Measurements from ENCODE around the gene XCL1.
"Not testable (repeated sequence)": the region's sequence is repeated elsewhere in the genome, so short reads cannot be mapped to it uniquely, and the experiment has no call there.

XCL1 gene

DNA sequence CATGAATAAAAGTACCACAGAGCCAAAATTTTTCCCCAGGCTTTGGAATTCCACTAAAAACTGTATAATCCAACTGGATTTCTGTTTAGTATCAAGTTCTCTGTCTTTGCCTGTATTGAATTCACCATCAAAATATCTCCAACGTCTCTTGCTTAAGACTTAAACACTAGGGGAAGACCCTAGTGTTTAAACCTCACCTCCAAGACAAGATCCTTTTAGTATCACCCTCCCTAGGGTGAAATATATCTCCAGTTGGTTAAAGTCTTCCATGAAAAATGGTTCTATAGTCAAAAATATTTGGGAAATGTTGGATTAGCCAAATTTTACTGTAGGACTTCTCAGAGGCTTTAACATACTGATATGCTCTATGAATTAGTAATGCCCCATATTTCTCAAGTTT, 8.1 kb upstream of the XCL1 start:
- no peak for DNase-seq

DNA sequence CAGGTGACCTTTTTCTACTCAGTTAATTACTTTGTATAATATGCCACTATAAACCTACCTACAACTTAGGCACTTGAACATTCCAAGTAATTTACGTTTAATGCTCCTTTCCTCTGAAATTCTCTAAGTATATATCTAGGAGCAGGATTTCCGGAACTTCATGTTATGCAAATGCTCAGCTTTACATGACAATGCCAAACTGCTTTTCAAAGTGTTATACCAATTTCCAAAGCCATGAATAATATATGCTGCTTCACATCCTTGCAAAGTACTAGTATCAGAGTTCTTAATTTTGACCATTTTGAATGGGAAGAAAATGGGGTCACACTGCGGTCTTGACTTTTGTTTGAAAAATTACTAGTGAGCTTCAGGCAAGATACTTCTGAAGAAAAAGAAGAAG, 5.8 kb upstream of the XCL1 start:
- no peak for DNase-seq

- no peak for DNase-seq
Observed at GRCh38 chr1:168572633-168573032, 3.8 kb upstream of the XCL1 start.

- DNase-seq: not testable (repeated sequence)
Observed at GRCh38 chr1:168574234-168574633, 2.2 kb upstream of the XCL1 start.

DNA sequence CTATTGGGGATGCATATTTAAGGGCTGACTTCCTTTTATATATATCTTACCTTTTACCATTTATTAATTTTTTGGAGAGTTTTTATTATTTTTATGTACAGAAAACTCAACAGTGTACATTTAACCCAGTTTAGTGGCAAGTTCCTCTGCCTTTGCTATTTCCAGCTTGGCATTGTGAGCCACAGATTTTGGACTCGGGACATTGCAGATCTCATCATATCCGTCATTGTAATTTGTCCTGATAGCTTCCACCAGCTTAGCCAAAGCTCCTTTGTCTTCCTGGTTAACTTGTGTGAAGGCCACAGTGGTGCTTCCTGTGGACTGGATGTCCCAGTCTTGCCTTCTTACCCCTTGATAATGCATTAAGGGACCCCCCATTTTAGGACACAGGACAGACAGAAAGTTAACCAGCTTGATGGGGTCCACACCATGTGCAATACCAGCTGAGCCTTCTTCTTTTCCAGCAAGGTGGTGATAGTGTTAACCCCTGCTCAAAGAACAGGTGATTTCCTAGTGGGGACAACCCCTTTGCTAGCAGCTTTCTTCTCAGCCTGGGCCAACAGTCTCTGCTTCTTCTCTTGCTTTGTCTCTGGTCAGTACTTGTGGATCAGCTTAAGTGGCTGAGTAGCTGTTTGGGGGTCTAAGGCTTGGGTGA, 2.3 kb downstream of the XCL1 start:
- not testable (repeated sequence) for DNase-seq

DNA sequence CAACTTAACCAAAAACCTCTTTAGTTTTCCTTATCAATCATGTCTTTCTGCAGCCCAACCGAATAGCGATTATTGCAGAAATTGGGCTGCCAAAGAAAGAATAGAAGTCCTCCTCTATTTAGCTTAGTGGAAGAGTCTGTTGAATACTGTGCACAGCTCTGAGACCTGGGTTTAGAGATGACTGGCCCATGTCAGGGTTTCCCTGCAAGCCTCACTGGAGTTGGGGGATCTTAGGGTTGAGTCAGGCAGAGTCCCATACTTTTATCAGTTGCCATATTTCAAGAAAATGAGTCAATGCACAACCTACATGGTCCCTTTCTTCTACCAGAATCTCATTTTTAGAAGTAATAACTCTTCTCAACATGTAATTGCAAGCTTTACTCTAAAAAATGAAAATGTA, 3.9 kb downstream of the XCL1 start:
- DNase-seq: not testable (repeated sequence)

DNA sequence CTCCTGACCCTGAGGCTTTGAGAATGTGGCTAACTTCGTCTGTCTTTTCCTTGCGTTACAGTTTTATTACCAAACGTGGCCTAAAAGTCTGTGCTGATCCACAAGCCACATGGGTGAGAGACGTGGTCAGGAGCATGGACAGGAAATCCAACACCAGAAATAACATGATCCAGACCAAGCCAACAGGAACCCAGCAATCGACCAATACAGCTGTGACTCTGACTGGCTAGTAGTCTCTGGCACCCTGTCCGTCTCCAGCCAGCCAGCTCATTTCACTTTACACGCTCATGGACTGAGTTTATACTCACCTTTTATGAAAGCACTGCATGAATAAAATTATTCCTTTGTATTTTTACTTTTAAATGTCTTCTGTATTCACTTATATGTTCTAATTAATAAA, 4.6 kb downstream of the XCL1 start:
- not testable (repeated sequence) for DNase-seq

DNA sequence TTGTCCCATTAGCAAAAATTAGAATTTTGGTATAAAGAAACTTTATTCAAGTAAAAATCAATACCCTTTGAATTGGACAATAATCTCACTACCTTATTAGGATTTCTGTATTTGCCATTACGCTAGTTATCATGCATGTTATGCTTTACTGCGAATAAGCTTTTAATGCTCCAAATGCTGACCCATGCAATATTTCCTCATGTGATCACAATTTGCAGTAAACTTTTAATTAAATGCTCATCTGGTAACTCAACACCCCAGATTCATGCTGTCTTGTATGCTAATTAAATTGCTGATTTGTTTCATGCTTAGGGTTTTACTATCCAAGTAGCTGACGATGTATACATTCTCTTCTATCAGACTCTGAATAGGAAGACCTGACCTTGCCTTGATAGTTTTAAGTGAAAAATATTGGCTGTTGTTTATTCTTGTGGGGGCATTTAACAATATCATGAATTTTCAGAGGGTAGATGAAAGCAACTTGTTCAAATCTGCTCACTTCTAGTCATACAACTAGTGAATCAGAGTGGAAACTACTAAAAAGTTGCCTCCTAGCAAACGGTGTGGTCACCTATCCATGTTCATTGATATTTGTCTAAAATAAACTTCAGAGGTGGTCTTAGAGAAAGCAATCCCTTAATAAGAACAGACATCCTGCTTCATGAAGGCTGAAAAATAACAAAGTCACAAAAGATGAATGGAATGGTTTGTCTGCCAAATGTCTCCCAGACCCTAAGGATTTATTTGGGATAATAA, 5.6 kb downstream of the XCL1 start:
- no peak for DNase-seq

DNA sequence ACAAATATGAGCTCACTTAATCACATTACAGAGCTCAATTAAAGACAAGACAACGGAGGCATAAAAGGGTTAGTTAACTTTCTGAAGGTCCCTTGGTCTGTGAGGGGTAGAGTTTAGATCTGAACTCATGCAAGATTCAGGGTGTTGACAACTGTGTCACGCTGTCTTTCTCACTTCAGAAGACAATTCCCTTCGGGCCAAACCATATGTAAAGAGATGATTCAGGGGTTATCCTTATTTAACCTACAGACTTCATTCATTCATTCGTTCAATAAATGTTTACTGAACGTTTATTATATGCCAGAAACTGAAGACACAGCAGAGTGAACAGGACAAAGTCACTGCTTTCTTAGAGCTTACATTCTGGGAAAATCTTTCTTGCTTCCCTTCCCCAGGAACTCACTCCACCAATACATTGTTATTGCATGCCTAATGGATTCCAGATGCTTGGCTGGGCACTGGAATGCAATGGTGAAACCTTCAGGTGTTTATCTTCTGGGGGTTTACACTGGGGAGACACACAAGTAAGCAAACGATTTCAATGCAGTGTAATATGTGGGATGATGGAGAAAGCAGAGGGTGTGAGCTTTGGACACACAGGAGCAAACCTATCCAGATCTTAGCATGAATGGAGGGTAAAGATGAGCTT, 6.4 kb downstream of the XCL1 start:
- no peak for DNase-seq

GRCh38 chr1:168583571-168583970, 7.2 kb downstream of the XCL1 start:
- DNase-seq: no peak

DNA sequence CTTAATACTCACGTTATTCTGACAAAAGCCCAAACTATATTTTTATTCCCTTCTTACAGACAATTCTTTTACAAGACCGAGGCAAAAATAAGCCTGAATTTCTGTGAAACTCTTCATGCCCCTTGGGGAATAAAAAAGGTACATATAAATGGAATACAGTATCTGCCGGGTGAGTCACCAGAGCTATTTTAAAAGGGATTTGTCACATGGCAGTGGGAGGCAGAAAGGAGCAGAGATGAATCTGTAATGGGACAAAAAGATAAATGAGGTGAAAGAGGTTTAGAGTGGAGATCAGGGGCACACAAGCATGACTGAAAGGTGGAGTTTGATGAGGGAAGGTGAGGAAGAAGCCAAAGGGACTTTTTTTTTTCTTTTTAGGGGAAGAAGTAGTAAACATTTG, 8.8 kb downstream of the XCL1 start:
- no peak for DNase-seq

- no peak for DNase-seq
Observed at GRCh38 chr1:168585937-168586336, 9.5 kb downstream of the XCL1 start.

DNA sequence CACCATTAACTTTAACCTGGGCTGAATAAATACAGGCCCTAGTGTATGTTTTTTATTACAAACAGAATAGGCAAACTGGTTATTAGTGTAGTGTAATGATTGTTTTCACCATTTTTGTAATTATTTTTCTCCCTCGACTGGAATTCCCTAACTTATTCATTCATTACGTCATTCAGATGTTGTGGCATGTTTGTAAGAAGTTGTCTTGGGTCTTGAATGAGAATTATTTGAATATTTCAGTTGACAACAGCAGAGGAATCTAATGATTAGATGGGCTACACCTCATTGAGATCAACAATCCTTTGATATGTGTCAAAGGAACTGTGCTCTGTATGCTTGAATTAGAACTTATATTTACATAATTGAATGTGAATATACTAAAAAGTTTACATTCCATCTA, 12.8 kb downstream of the XCL1 start:
- no peak for DNase-seq

DNA sequence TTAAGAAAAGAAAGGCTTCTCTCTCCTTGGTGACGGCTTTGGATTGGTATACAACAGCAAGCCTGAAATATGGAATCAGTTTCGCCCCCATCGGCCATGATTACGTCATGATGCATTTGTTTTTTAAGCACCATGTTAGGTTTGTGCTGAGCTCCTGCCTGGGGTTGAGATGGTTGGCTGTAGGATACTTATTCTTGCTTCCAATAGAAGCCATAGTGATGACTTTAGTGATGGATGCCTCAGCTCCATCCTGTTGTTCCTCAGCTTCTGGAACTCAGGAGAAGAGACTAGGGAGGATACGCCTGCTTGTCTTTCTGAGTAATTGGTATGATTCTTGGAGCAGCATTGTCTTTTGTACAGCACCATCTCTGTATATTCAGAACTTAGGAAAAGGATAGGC, 14.7 kb downstream of the XCL1 start:
- DNase-seq: no peak

- DNase-seq: no peak
Observed at GRCh38 chr1:168591641-168592250, 15.3 kb downstream of the XCL1 start.

- DNase-seq: not testable (repeated sequence)
Observed at GRCh38 chr1:168595403-168595802, 19.0 kb downstream of the XCL1 start.

GRCh38 chr1:168598125-168598524, 21.7 kb downstream of the XCL1 start:
- DNase-seq: no peak

DNA sequence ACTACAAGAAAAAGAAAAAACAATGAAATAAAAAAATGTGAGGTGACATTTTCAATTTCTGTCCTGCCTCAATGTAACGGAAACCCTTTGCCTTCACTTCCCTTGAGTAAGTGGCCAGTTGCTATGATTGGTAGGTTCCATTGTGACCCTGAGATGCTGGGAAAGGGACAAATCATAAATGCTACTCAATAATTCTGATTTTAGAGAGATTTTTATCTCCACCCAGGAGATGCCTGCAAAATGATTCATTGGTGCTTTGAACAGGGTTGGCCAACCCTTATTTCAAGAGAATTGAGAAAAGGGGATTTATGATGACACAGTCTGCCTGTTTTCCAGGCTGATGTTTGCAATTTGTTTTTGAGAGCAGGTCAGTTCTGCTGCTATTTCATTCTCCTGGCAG, 22.5 kb downstream of the XCL1 start:
- DNase-seq: no peak

DNA sequence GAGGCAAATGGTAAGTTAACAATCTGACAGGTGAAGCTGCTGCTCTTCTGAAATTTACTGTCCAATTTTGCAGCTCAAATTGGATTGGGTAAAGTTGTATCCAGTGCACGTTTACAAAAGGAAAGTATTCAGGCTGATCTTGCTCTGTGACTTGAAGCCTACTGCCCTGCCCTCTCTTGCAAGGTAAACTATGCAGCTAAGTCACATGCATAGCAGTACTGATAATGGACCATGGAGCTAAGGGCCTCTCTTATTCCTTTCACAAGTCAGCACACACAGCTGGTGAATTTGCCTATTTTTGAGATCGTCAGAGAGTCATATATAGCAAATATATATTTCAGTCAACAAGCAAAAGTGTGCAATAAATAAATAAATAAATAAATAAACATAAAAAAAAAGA, 23.2 kb downstream of the XCL1 start:
- no peak for DNase-seq

GRCh38 chr1:168601051-168601450, 24.6 kb downstream of the XCL1 start:
- no peak for DNase-seq

DNA sequence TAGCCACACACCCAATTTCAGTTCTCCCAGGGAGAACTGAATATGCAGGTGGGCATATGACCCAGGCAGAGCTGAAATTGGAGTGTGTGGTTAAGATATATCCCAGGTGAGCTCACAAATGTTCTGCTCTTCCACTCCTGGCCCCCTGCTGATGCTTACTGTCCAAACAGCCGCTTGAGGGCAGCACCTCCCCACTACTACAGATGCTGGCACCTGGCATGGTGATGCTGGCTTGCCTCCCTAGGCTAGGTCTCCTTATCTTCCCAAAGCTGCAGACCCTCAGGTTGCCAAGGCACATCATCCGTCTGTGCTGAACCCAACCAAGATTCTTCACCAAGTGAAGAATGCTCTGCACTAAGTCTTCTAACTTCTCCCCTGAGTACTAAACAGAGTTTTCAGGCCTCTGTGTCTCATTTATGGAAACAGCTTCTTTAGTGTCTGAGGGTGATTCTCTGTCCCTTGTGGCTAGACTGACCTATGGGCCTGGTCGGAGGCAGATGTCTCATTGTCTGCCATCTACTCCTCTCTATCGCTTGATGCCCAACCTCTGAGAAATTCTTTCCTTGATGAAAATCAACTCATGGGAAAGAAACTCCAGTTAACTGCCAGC, 27.2 kb downstream of the XCL1 start:
- no peak for DNase-seq

DNA sequence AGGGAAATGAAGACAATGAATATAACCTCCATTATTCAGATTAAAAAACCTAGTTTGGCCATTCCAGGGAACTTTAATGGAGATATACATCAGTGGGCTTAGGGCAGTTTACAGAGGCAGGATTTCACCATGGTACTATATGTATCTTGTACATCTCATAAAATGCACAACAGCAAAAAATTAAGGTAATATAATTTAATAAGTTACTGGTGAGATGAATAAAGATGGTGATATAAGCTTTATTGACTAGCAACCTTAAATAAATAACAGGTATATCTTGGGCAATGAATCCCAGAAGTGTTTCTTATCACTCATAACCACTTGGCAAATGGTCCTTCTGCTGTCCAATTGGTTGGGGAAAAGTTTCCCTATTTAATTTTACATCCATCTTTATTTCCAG, 29.0 kb downstream of the XCL1 start:
- DNase-seq: no peak

GRCh38 chr1:168606096-168606495, 29.7 kb downstream of the XCL1 start:
- no peak for DNase-seq
